GM06990 (cell line): ENCODE data around the gene TMEM19.

Experiments used
- DNase-seq: peaks from one replicate; pipeline ENCODE4 v3.0.0-alpha.2; 2011; ENCODE audit not compliant: insufficient read length; ENCODE audit errors: extremely low read depth
- H3K27me3 ChIP-seq: replicated peaks from 2 replicates; pipeline ENCODE4 v1.6.0; 2011; ENCODE audit warnings: low read length; ENCODE audit not compliant: control insufficient read depth, insufficient read depth
- H3K36me3 ChIP-seq: 2 replicates; pipeline ENCODE4 v1.5.1; 2011; ENCODE audit warnings: low read length; ENCODE audit not compliant: control insufficient read depth, insufficient read depth
- H3K4me3 ChIP-seq: replicated peaks from 2 replicates; pipeline ENCODE4 v1.5.1; 2011; ENCODE audit warnings: low read depth, mild to moderate bottlenecking, control low read depth, low read length
- TF ChIP-seq, protein P1 (sequence below): IDR thresholded peaks from 2 replicates; pipeline ENCODE4 v1.5.1; 2011; ENCODE audit warnings: low read length, control low read depth, mild to moderate bottlenecking, inconsistent platforms; ENCODE audit not compliant: insufficient read depth, poor library complexity, severe bottlenecking

TMEM19 gene

DNA sequence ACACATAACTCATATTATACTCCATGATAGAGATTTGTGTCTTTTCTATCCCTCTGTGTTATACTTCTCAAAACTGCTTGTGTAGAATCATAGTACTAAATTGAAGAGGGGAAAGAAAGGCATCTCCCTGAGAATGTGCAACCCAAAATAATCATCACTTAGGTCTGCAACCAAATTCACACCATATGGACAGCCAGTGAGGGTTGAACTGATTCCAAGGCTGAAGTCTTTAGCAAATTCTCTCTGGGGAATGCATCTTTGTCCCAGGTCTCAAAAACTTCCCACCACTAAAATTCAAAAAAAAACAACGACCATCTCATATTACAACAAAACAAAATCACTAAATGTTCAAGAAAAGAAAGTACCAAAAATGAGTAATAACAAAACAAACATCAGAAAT lies 33.2 kb upstream of the TMEM19 start:
- H3K36me3 ChIP-seq, result peaks cover 5% of the 10 kb centered on the region
- DNase-seq, result no peak
- H3K27me3 ChIP-seq, result no peaks in the 10 kb centered on the region
- no peak overlapping the region for H3K4me3 ChIP-seq
- TF ChIP-seq, protein P1, sequence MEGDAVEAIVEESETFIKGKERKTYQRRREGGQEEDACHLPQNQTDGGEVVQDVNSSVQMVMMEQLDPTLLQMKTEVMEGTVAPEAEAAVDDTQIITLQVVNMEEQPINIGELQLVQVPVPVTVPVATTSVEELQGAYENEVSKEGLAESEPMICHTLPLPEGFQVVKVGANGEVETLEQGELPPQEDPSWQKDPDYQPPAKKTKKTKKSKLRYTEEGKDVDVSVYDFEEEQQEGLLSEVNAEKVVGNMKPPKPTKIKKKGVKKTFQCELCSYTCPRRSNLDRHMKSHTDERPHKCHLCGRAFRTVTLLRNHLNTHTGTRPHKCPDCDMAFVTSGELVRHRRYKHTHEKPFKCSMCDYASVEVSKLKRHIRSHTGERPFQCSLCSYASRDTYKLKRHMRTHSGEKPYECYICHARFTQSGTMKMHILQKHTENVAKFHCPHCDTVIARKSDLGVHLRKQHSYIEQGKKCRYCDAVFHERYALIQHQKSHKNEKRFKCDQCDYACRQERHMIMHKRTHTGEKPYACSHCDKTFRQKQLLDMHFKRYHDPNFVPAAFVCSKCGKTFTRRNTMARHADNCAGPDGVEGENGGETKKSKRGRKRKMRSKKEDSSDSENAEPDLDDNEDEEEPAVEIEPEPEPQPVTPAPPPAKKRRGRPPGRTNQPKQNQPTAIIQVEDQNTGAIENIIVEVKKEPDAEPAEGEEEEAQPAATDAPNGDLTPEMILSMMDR, result no peak

DNA sequence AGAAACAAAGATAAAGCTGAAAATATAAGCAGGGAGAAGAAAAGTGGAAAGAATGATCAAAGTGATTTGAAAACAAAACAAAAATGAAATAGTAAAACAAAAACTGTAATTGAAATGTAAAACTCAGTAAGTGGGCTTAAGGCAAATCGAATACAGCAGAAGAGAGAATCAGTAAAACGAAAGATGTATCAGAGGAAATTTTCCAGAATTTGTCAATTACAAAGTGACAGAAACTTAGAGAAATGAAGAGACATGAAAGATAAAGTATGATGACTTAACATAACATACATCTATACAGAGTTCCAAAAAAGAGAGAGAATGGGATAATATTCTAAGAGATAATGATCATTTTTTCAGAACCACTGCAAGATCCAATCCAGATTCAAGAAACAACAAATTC lies 32.7 kb upstream of the TMEM19 start:
- peaks cover 5% of the 10 kb centered on the region for H3K36me3 ChIP-seq
- TF ChIP-seq, protein P1, result no peak

DNA sequence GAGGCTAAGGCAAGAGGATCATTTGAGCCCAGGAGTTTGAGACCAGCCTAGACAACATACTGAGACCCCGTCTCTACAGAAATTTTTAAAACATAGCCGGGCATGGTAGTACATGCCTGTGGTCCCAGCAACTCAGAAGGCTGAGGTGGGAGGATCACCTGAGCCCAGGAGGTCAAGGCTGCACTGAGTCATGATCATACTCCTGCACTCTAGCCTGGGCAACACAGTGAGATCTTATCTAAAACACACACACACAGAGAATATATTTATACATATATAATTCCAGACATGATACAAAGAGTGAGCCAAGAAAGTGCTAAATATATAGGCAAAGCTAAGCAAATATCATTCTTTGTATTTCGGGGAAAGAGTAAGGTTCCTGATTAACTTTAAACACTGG lies 31.7 kb upstream of the TMEM19 start:
- TF ChIP-seq, protein P1, result no peak
- Histone ChIP-seq H3K27me3 (no peaks in the 10 kb centered on the region), H3K4me3 (no peak overlapping the region), H3K36me3 (peaks cover 5% of the 10 kb centered on the region)
- DNase-seq, result no peak

More for the DNA sequence above, 32.7 kb upstream of the TMEM19 start:
- no peak overlapping the region for H3K4me3 ChIP-seq
- DNase-seq, result no peak
- no peaks in the 10 kb centered on the region for H3K27me3 ChIP-seq

DNA sequence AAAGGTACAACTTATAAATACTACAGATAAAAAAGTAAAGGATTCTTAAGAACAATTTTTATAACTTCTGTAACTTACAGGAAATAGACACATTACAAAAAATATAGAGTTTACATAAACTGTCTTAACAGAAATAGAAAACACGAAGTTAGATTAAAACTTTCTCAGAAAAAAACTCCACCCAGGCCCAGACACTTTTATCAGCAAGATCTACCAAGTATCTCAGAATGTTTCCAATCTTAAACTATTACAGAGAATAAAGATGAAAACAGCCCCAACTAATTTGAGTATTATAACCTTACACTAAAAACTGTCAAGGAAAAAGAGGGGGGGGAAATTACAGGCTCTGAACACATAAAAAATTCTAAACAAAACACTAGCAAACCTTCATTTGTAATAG lies 30.4 kb upstream of the TMEM19 start:
- TF ChIP-seq, protein P1, result no peak
- H3K27me3 ChIP-seq, result no peaks in the 10 kb centered on the region
- H3K36me3 ChIP-seq, result peaks cover 5% of the 10 kb centered on the region
- no peak for DNase-seq
- no peak overlapping the region for H3K4me3 ChIP-seq

DNA sequence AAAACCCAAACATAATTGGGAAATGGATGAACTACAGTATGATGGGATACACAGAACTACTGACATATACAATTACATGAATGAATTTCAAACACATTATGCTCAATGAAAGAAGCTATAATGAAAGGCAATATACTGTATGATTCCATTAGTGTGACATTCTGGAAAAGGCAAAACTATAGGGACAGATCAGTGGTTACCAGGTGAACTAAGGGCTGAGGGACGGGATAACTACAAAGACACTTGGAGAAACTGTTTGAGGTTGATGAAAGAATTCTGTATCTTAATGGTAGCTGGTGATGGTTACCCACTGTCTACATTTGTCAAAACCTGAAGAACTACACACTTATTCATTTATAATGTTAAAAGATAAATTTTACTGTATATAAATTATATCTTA lies 30.0 kb upstream of the TMEM19 start:
- TF ChIP-seq, protein P1, result no peak
- H3K36me3 ChIP-seq, result peaks cover 5% of the 10 kb centered on the region

DNA sequence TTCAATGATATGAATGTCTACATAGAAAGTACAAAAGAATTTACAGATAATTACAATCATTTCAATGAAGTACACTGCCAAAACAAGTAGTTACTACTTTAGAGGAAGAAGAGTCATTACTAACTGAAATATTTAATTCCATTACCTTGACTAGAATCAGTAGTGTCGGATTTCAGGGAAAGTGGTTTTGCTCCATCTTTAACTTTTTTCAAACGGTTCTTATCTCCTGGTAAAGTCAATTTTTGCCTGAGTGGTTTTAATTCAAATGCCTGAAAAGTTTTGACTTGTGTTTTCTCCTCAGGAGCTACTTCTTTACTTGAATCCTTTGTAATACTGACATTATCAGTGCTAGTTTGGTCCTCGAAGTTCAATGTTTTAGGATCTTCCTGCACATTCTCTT lies 29.1 kb upstream of the TMEM19 start:
- H3K36me3 ChIP-seq, result peaks cover 3% of the 10 kb centered on the region
- TF ChIP-seq, protein P1, result no peak
- no peak overlapping the region for H3K4me3 ChIP-seq
- H3K27me3 ChIP-seq, result no peaks in the 10 kb centered on the region
- no peak for DNase-seq

More for the DNA sequence above, 30.0 kb upstream of the TMEM19 start:
- H3K4me3 ChIP-seq, result no peak overlapping the region
- H3K27me3 ChIP-seq, result no peaks in the 10 kb centered on the region
- no peak for DNase-seq
